Sigmoid colon (tissue), 7 donors: ENCODE results near the gene GRID1. TPM values are rescaled to one million over a fixed set of nuclear protein-coding genes. Genes with fewer than 3 reads are reported as not detected.

Experiments used
- DNase-seq: peaks from one replicate; pipeline ENCODE4 v3.0.0-alpha.2; 2019
- H3K27ac ChIP-seq, 4 donors: fragments of 200-600 bp; sonication (generic); one replicate each; pipeline ENCODE4 v1.5.1; 2016 to 2019; ENCODE audit warnings: mild to moderate bottlenecking in 1 of 4
- H3K27me3 ChIP-seq, 3 donors: fragments of 200-600 bp; sonication (generic); one replicate each; pipeline ENCODE4 v1.5.1; 2019; ENCODE audit warnings: mild to moderate bottlenecking in 1 of 3
- H3K36me3 ChIP-seq, 4 donors: fragments of 200-600 bp; sonication (generic); one replicate each; pipeline ENCODE4 v1.5.1; 2016 to 2019
- H3K4me1 ChIP-seq, 4 donors: fragments of 200-600 bp; sonication (generic); one replicate each; pipeline ENCODE4 v1.5.1; 2017 to 2019
- H3K4me3 ChIP-seq, 4 donors: fragments of 200-600 bp; sonication (generic); one replicate each; pipeline ENCODE4 v1.5.1; 2017 to 2019; ENCODE audit warnings: mild to moderate bottlenecking in 2 of 4, moderate library complexity in 1 of 4
- H3K9me3 ChIP-seq, 4 donors: fragments of 200-600 bp in 3 of 4; sonication (generic) in 3 of 4; one replicate each; pipeline versions ENCODE4 v1.5.1 to v1.6.1; 2013 to 2019
- CTCF ChIP-seq, 4 experiments: fragments of 450-650 bp in 3 of 4; fragments of 200-600 bp in 1 of 4; IDR thresholded peaks; one replicate each; pipeline ENCODE4 v1.5.1; 2016 to 2019; ENCODE audit warnings: antibody characterized with exemption in 4 of 4, mild to moderate bottlenecking in 3 of 4, moderate library complexity in 2 of 4
- EP300 ChIP-seq, 4 donors: sonication (generic); formaldehyde crosslinking; IDR thresholded peaks; one replicate each; pipeline ENCODE4 v1.6.1; 2017; ENCODE audit warnings: antibody characterized with exemption in 4 of 4
- POLR2A ChIP-seq, 2 donors: fragments of 450-650 bp; IDR thresholded peaks; one replicate each; pipeline ENCODE4 v1.6.1; 2016; ENCODE audit warnings: antibody characterized with exemption in 2 of 2, mild to moderate bottlenecking in 2 of 2, moderate library complexity in 2 of 2
- POLR2AphosphoS5 ChIP-seq, 4 donors: sonication (generic); formaldehyde crosslinking; IDR thresholded peaks; one replicate each; pipeline ENCODE4 v1.6.1; 2017; ENCODE audit warnings: antibody characterized with exemption in 4 of 4
- WGBS, 2 donors: extraction: QIAGEN DNeasy Blood & Tissue Kit; methylation state at CpG; one replicate each; pipeline ENCODE4 v1.1.7; 2013; 5-methylcytosine and 5-hydroxymethylcytosine counted together
- intact Hi-C: fragments of 100-400 bp; cut with DNase I; formaldehyde crosslinking; loops from one replicate; pipeline ENCODE4 v1.15.1; 2023
- polyA plus RNA-seq, 3 donors: library from polyadenylated mRNA; stranded (reverse); fragments of 200-250 nt; gene quantifications; one replicate each; pipeline ENCODE4 v1.2.3, GENCODE V29; 2013
- total RNA-seq, 4 donors: library from RNA; depleted of rRNA; stranded (reverse); fragments of >200 nt; gene quantifications; one replicate each; pipeline ENCODE4 v1.1.0, GENCODE V29; 2016
- donor health status: healthy with polysubstance abuse.
- donor health status: Bipolar disorder and iron deficiency.
- donor health status: healthy.

The GRID1 gene
- total and polyA plus RNA-seq, 7 donors: 0.66 to 4.7 (median 1.1) TPM; not detected in 2

- Histone ChIP-seq H3K36me3 (no peaks in the 10 kb centered on the region), H3K4me3 (no peak overlapping the region), H3K27me3 (no peaks in the 10 kb centered on the region), H3K9me3 (no peaks in the 10 kb centered on the region), H3K27ac (no peak overlapping the region), H3K4me1 (no peaks in the 10 kb centered on the region)
- peak; percentile 41 for DNase-seq
- WGBS, 2 donors: 65 to 85% methylated on average over 15 of the region's 15 CpGs
- TF ChIP-seq EP300 (IDR thresholded peaks at IDR 0.05) (no peak), CTCF (IDR thresholded peaks at IDR 0.05) (no peak), POLR2AphosphoS5 (IDR thresholded peaks at IDR 0.05) (no peak), POLR2A (IDR thresholded peaks at IDR 0.05) (no peak)
- intact Hi-C loops: no loop called here
Observed at GRCh38 chr10:86170255-86171108, 196.1 kb downstream of the GRID1 start.

GRCh38 chr10:86169506-86170254 is 196.9 kb downstream of the GRID1 start:
- peak; percentile 39 for DNase-seq
- TF ChIP-seq EP300 (IDR thresholded peaks at IDR 0.05) (no peak), CTCF (IDR thresholded peaks at IDR 0.05) (no peak), POLR2A (IDR thresholded peaks at IDR 0.05) (no peak), POLR2AphosphoS5 (IDR thresholded peaks at IDR 0.05) (no peak)
- Histone ChIP-seq H3K4me1 (no peaks in the 10 kb centered on the region), H3K4me3 (no peak overlapping the region), H3K9me3 (no peaks in the 10 kb centered on the region), H3K27me3 (no peaks in the 10 kb centered on the region), H3K27ac (no peak overlapping the region), H3K36me3 (no peaks in the 10 kb centered on the region)
- intact Hi-C loops: no loop called here
- 83 to 88% methylated on average over 10 of the region's 10 CpGs for WGBS, 2 donors

GRCh38 chr10:86169066-86169465 is 197.5 kb downstream of the GRID1 start:
- WGBS, 2 donors: 93% methylated on average over 4 of the region's 4 CpGs
- no peak for TF ChIP-seq EP300 (IDR thresholded peaks at IDR 0.05)
- TF ChIP-seq CTCF (IDR thresholded peaks at IDR 0.05): no peak
- TF ChIP-seq POLR2AphosphoS5 (IDR thresholded peaks at IDR 0.05): no peak
- no peak for TF ChIP-seq POLR2A (IDR thresholded peaks at IDR 0.05)
- no peaks in the 10 kb centered on the region for H3K4me1 ChIP-seq
- intact Hi-C loops: no loop called here
- no peaks in the 10 kb centered on the region for H3K36me3 ChIP-seq
- H3K27ac ChIP-seq: no peak overlapping the region
- no peak overlapping the region for H3K4me3 ChIP-seq
- H3K9me3 ChIP-seq: no peaks in the 10 kb centered on the region
- no peaks in the 10 kb centered on the region for H3K27me3 ChIP-seq
- peak; percentile 28 for DNase-seq

GRCh38 chr10:86168256-86168655 is 198.3 kb downstream of the GRID1 start:
- no peaks in the 10 kb centered on the region for H3K27me3 ChIP-seq
- H3K4me3 ChIP-seq: no peak overlapping the region
- intact Hi-C loops: no loop called here
- no peaks in the 10 kb centered on the region for H3K9me3 ChIP-seq
- WGBS, 2 donors: 18 to 55% methylated on average over 7 of the region's 7 CpGs
- no peak overlapping the region for H3K27ac ChIP-seq
- DNase-seq: peak; percentile 38
- H3K4me1 ChIP-seq: no peaks in the 10 kb centered on the region
- TF ChIP-seq CTCF (IDR thresholded peaks at IDR 0.05) (no peak), POLR2AphosphoS5 (IDR thresholded peaks at IDR 0.05) (no peak), EP300 (IDR thresholded peaks at IDR 0.05) (no peak), POLR2A (IDR thresholded peaks at IDR 0.05) (no peak)
- H3K36me3 ChIP-seq: no peaks in the 10 kb centered on the region
